HCT116 (cell line): ENCODE measurements around the gene MIDN. TPM values are rescaled to one million over a fixed set of nuclear protein-coding genes. Genes with fewer than 3 reads are reported as not detected.

Experiments
- ATAC-seq: fragments of 200-7000 bp; cut with Tn5 transposase; 2 replicates; pipeline ENCODE4 v1.9.1; 2020; ENCODE audit warnings: mild to moderate bottlenecking, moderate library complexity
- BruUV-seq: library from RNA; stranded (reverse); fragments of 400-500 nt; replicated peaks from 2 replicates; lab custom pipeline; 2021; lab: Mats Ljungman, UMichigan
- CTCF ChIA-PET: fragments of 300-600 bp; sonication (Branson Sonifier 250); formaldehyde crosslinking; loops from one replicate; lab custom pipeline; 2021; ENCODE audit warnings: antibody characterized with exemption; lab: Charles Lee
- POLR2A ChIA-PET: fragments of 300-600, 350-600 bp; sonication (Branson Sonifier 250); formaldehyde crosslinking; loops from one replicate; lab custom pipeline; 2021; ENCODE audit warnings: antibody characterized with exemption; lab: Charles Lee
- RAD21 ChIA-PET, 2 experiments: fragments of 300-600 bp; sonication (Branson Sonifier 250); formaldehyde crosslinking; loops; one replicate each; lab custom pipeline; 2023; ENCODE audit warnings: low total read pairs in 2 of 2; ENCODE audit not compliant: uncharacterized antibody in 2 of 2, unreplicated experiment in 2 of 2, low non-redundant PET in 1 of 2; lab: Charles Lee
- DNase-seq: peaks from one replicate; pipeline ENCODE4 v3.0.0-alpha.2; 2010; ENCODE audit warnings: low read depth, low spot score
- H2AFZ ChIP-seq: fragments of 200-600 bp; shearing (Covaris generic), sonication (generic); 2 replicates; pipeline ENCODE4 v1.6.1; 2017; ENCODE audit warnings: low read depth, mixed run types, mixed read lengths, antibody characterized with exemption, low read length; ENCODE audit not compliant: poor library complexity, severe bottlenecking
- H3K27ac ChIP-seq: 2 replicates; pipeline ENCODE4 v1.5.1; 2012; ENCODE audit warnings: low read depth, low read length
- H3K27me3 ChIP-seq: fragments of 200-600 bp; sonication (generic); 2 replicates; pipeline ENCODE4 v1.6.1; 2016; ENCODE audit warnings: mixed run types, low read length, mixed read lengths; ENCODE audit not compliant: insufficient read depth
- H3K36me3 ChIP-seq, 2 experiments: fragments of 200-500 bp in 1 of 2; fragments of 200-600 bp in 1 of 2; sonication (Bioruptor generic) in 1 of 2; sonication (generic) in 1 of 2; 2 replicates each; pipeline versions ENCODE4 v1.5.1 to v1.6.1; 2014 to 2016; ENCODE audit warnings: low read length in 2 of 2, inconsistent platforms in 1 of 2, mixed read lengths in 1 of 2, mixed run types in 1 of 2; ENCODE audit not compliant: insufficient read depth in 2 of 2, control insufficient read depth in 1 of 2
- H3K4me1 ChIP-seq, 2 experiments: fragments of 200-600 bp in 1 of 2; sonication (generic) in 1 of 2; 2 replicates each; pipeline versions ENCODE4 v1.5.1 to v1.6.1; 2012 to 2017; ENCODE audit warnings: low read length in 2 of 2, inconsistent platforms in 1 of 2, mild to moderate bottlenecking in 1 of 2, mixed read lengths in 1 of 2, mixed run types in 1 of 2, moderate library complexity in 1 of 2; ENCODE audit not compliant: insufficient read depth in 2 of 2, control insufficient read depth in 1 of 2
- H3K4me2 ChIP-seq: fragments of 200-600 bp; sonication (generic); 2 replicates; pipeline ENCODE4 v1.6.1; 2017; ENCODE audit warnings: mixed run types, low read length, mixed read lengths
- H3K4me3 ChIP-seq, 2 experiments: fragments of 200-600 bp in 1 of 2; sonication (generic) in 1 of 2; replicated peaks in 1 of 2; 2 replicates each; pipeline ENCODE4 v1.5.1; 2011 to 2016; ENCODE audit warnings: low read length in 2 of 2, control low read depth in 1 of 2, low read depth in 1 of 2, mild to moderate bottlenecking in 1 of 2, mixed read lengths in 1 of 2, mixed run types in 1 of 2
- H3K79me2 ChIP-seq: fragments of 200-600 bp; sonication (generic); 2 replicates; pipeline ENCODE4 v1.6.1; 2017; ENCODE audit warnings: mild to moderate bottlenecking, mixed run types, low read length, moderate library complexity, mixed read lengths; ENCODE audit not compliant: insufficient read depth
- H3K9ac ChIP-seq: fragments of 200-600 bp; sonication (generic); 2 replicates; pipeline ENCODE4 v1.6.1; 2016; ENCODE audit warnings: low read length, mixed read lengths
- H3K9me2 ChIP-seq: fragments of 200-600 bp; sonication (generic), shearing (Covaris generic); 2 replicates; pipeline ENCODE4 v1.6.1; 2017; ENCODE audit warnings: mixed run types, mild to moderate bottlenecking, moderate library complexity; ENCODE audit not compliant: insufficient read depth
- H3K9me3 ChIP-seq, 2 experiments: fragments of 200-500 bp in 1 of 2; fragments of 200-600 bp in 1 of 2; sonication (Bioruptor generic) in 1 of 2; sonication (generic) in 1 of 2; 2 replicates each; pipeline ENCODE4 v1.6.1; 2014 to 2017; ENCODE audit warnings: low read length in 2 of 2, mixed read lengths in 2 of 2, inconsistent platforms in 1 of 2, low read depth in 1 of 2, mild to moderate bottlenecking in 1 of 2, mixed run types in 1 of 2, moderate library complexity in 1 of 2; ENCODE audit not compliant: control insufficient read depth in 1 of 2, insufficient read depth in 1 of 2
- H4K20me1 ChIP-seq: fragments of 200-600 bp; sonication (generic), shearing (Covaris generic); 2 replicates; pipeline ENCODE4 v1.6.1; 2017; ENCODE audit warnings: mixed run types, mild to moderate bottlenecking, moderate library complexity; ENCODE audit not compliant: insufficient read depth
- CBX3 ChIP-seq: IDR thresholded peaks from 2 replicates; pipeline ENCODE4 v1.6.1; 2012; ENCODE audit warnings: low read depth
- CEBPB ChIP-seq: IDR thresholded peaks from 2 replicates; pipeline ENCODE4 v1.6.1; 2012; ENCODE audit warnings: low read depth
- EGR1 ChIP-seq: IDR thresholded peaks from 2 replicates; pipeline ENCODE4 v1.6.1; 2012; ENCODE audit warnings: low read depth
- ELF1 ChIP-seq: IDR thresholded peaks from 2 replicates; pipeline ENCODE4 v1.6.1; 2012; ENCODE audit warnings: low read depth, borderline replicate concordance
- EZH2 ChIP-seq: fragments of 200-600 bp; sonication (generic); IDR thresholded peaks from 2 replicates; pipeline ENCODE4 v1.6.1; 2017; ENCODE audit warnings: antibody characterized with exemption, mixed run types
- EZH2phosphoT487 ChIP-seq: fragments of 200-600 bp; IDR thresholded peaks from 2 replicates; pipeline ENCODE4 v1.6.1; 2018; ENCODE audit warnings: antibody characterized with exemption, borderline replicate concordance
- JUND ChIP-seq: IDR thresholded peaks from 2 replicates; pipeline ENCODE4 v1.6.1; 2012
- POLR2AphosphoS5 ChIP-seq: IDR thresholded peaks from 2 replicates; pipeline ENCODE4 v1.6.1; 2011; ENCODE audit warnings: mild to moderate bottlenecking, low read depth, low read length, moderate library complexity
- RAD21 ChIP-seq: IDR thresholded peaks from 2 replicates; pipeline ENCODE4 v1.6.1; 2012; ENCODE audit warnings: low read depth, mild to moderate bottlenecking
- SIN3A ChIP-seq: IDR thresholded peaks from 2 replicates; pipeline ENCODE4 v1.6.1; 2012; ENCODE audit warnings: low read depth
- SP1 ChIP-seq: IDR thresholded peaks from 2 replicates; pipeline ENCODE4 v1.6.1; 2012; ENCODE audit warnings: low read depth
- TCF7L2 ChIP-seq: IDR thresholded peaks from 2 replicates; pipeline ENCODE4 v1.7.0; 2011; ENCODE audit warnings: borderline replicate concordance, inconsistent platforms; ENCODE audit not compliant: insufficient read depth, insufficient read length; ENCODE audit errors: extremely low read depth
- YY1 ChIP-seq: IDR thresholded peaks from 2 replicates; pipeline ENCODE4 v1.6.1; 2011; ENCODE audit warnings: low read length, low read depth, moderate library complexity, mild to moderate bottlenecking; ENCODE audit not compliant: insufficient replicate concordance; ENCODE audit errors: extremely low read depth
- ZFX ChIP-seq: fragments of 450-650 bp; IDR thresholded peaks from 2 replicates; pipeline ENCODE4 v1.6.1; 2017
- ZNF274 ChIP-seq: fragments of 200-500 bp; sonication (Bioruptor generic); IDR thresholded peaks from 2 replicates; pipeline ENCODE4 v1.6.1; 2014; ENCODE audit warnings: mild to moderate bottlenecking, low read depth, low read length, inconsistent platforms
- intact Hi-C: fragments of 100-400 bp; cut with micrococcal nuclease; formaldehyde crosslinking; loops from 2 replicates; pipeline ENCODE4 v1.10.0; 2022
- total RNA-seq: library from RNA; stranded (reverse); gene quantifications from one replicate; pipeline ENCODE4 v1.2.1, GENCODE V29; 2021; ENCODE audit not compliant: unreplicated experiment
- TF ChIP-seq, protein P1 (sequence below): IDR thresholded peaks from 2 replicates; pipeline ENCODE4 v1.6.1; 2012; ENCODE audit warnings: low read depth
- TF ChIP-seq, protein P2 (sequence below), 3 experiments: fragments of 200-600 bp in 1 of 3; sonication (generic) in 1 of 3; IDR thresholded peaks in 2 of 3; conservative IDR thresholded peaks in 1 of 3; 2 replicates each; pipeline ENCODE4 v1.5.1; 2012 to 2017; ENCODE audit warnings: low read depth in 2 of 3, low read length in 2 of 3, antibody characterized with exemption in 1 of 3, borderline replicate concordance in 1 of 3, control low read depth in 1 of 3, mild to moderate bottlenecking in 1 of 3, mixed read lengths in 1 of 3, mixed run types in 1 of 3, moderate library complexity in 1 of 3; ENCODE audit not compliant: insufficient read depth in 1 of 3
- TF ChIP-seq, protein P3 (sequence below): IDR thresholded peaks from 2 replicates; pipeline ENCODE4 v1.6.1; 2011; ENCODE audit warnings: mild to moderate bottlenecking, low read length, moderate library complexity; ENCODE audit not compliant: insufficient replicate concordance; ENCODE audit errors: extremely low read depth
- TF ChIP-seq, protein P4 (sequence below): IDR thresholded peaks from 2 replicates; pipeline ENCODE4 v1.6.1; 2012

MIDN gene
- total RNA-seq, 1 experiment from 2014 or later: 146 TPM

DNA sequence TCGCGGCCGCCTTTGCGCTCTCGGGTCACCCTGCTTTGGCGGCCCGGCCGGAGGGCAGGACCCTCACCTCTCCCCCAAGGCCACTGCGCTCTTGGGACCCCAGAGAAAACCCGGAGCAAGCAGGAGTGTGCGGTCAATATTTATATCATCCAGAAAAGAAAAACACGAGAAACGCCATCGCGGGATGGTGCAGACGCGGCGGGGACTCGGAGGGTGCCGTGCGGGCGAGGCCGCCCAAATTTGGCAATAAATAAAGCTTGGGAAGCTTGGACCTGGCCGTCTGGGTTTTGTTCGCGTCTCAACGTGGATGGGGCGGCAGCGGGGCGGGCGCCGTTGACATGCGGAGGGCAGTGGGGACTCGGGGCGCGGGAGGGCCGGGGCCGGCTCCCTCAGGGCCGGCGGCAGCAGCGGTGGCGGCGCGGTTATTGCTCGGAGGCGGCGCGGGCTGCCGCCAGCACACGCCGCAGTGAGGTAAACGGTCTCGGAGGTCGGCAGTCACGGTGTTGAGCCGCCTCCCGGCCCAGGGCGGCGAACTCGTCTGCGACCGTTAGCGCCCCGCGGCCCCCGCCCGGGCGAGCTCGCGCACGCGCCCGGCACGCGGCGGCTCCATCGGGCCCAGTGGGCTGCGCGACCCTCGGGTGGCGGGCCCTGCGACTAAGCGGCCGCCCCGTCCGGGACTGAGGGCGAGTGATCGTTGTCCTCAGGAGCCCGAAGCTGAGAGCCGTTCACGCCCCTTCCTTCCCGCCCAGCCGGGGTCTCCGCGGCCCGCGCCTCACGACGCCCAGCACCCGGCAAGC, 20.0 kb upstream of the MIDN start:
- RAD21 ChIA-PET: no interaction called here
- Histone ChIP-seq H3K4me1 (peaks cover 17 to 40% of the 10 kb centered on the region in 2 experiments), H3K4me2 (peak overlapping the region; percentile 66), H3K9me2 (no peaks in the 10 kb centered on the region), H3K79me2 (no peaks in the 10 kb centered on the region; the same call in 1 of the 2 replicates), H4K20me1 (no peaks in the 10 kb centered on the region), H3K36me3 (peaks cover 0 to 5% of the 10 kb centered on the region in 2 experiments; a peak in 2 of 4 replicates), H3K9ac (peak overlapping the region; percentile 47), H3K27me3 (no peaks in the 10 kb centered on the region), H3K4me3 (no peak overlapping the region), H3K9me3 (no peaks in the 10 kb centered on the region), H3K27ac (peak overlapping the region; percentile 92), H2AFZ (no peak overlapping the region)
- DNase-seq (no peak), ATAC-seq (no peak)
- POLR2A ChIA-PET: interaction anchor here (0.7 to 1.1 kb wide), 2 partner anchors 8 to 41 kb away, joined by 3 to 4 read pairs; partner anchors contain the start of gene CIRBP
- intact Hi-C loops: no loop called here
- BruUV-seq: no TSS peak
- CTCF ChIA-PET: interaction anchor here (0.6 to 1.3 kb wide), 4 partner anchors 9 to 115 kb away, joined by 3 to 5 read pairs (median 3); no protein-coding TSS in a partner anchor
- TF ChIP-seq, protein P1, sequence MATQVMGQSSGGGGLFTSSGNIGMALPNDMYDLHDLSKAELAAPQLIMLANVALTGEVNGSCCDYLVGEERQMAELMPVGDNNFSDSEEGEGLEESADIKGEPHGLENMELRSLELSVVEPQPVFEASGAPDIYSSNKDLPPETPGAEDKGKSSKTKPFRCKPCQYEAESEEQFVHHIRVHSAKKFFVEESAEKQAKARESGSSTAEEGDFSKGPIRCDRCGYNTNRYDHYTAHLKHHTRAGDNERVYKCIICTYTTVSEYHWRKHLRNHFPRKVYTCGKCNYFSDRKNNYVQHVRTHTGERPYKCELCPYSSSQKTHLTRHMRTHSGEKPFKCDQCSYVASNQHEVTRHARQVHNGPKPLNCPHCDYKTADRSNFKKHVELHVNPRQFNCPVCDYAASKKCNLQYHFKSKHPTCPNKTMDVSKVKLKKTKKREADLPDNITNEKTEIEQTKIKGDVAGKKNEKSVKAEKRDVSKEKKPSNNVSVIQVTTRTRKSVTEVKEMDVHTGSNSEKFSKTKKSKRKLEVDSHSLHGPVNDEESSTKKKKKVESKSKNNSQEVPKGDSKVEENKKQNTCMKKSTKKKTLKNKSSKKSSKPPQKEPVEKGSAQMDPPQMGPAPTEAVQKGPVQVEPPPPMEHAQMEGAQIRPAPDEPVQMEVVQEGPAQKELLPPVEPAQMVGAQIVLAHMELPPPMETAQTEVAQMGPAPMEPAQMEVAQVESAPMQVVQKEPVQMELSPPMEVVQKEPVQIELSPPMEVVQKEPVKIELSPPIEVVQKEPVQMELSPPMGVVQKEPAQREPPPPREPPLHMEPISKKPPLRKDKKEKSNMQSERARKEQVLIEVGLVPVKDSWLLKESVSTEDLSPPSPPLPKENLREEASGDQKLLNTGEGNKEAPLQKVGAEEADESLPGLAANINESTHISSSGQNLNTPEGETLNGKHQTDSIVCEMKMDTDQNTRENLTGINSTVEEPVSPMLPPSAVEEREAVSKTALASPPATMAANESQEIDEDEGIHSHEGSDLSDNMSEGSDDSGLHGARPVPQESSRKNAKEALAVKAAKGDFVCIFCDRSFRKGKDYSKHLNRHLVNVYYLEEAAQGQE: no peak
- TF ChIP-seq CBX3: no peak
- TF ChIP-seq ELF1: no peak
- no peak for TF ChIP-seq EZH2phosphoT487
- no peak for TF ChIP-seq ZNF274
- TF ChIP-seq YY1: no peak
- no peak for TF ChIP-seq ZFX
- TF ChIP-seq CEBPB: no peak
- no peak for TF ChIP-seq POLR2AphosphoS5
- no peak for TF ChIP-seq TCF7L2
- TF ChIP-seq, protein P2, sequence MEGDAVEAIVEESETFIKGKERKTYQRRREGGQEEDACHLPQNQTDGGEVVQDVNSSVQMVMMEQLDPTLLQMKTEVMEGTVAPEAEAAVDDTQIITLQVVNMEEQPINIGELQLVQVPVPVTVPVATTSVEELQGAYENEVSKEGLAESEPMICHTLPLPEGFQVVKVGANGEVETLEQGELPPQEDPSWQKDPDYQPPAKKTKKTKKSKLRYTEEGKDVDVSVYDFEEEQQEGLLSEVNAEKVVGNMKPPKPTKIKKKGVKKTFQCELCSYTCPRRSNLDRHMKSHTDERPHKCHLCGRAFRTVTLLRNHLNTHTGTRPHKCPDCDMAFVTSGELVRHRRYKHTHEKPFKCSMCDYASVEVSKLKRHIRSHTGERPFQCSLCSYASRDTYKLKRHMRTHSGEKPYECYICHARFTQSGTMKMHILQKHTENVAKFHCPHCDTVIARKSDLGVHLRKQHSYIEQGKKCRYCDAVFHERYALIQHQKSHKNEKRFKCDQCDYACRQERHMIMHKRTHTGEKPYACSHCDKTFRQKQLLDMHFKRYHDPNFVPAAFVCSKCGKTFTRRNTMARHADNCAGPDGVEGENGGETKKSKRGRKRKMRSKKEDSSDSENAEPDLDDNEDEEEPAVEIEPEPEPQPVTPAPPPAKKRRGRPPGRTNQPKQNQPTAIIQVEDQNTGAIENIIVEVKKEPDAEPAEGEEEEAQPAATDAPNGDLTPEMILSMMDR (IDR thresholded peaks at IDR 0.05 in 2 of 3, conservative IDR thresholded peaks at IDR 0.05 in 1 of 3; ENCODE audit: borderline replicate concordance in 1 of 3, insufficient read depth in 1 of 3, low read depth in 2 of 3, low read length in 2 of 3): no peak
- TF ChIP-seq SP1: no peak
- no peak for TF ChIP-seq EGR1
- TF ChIP-seq, protein P3, sequence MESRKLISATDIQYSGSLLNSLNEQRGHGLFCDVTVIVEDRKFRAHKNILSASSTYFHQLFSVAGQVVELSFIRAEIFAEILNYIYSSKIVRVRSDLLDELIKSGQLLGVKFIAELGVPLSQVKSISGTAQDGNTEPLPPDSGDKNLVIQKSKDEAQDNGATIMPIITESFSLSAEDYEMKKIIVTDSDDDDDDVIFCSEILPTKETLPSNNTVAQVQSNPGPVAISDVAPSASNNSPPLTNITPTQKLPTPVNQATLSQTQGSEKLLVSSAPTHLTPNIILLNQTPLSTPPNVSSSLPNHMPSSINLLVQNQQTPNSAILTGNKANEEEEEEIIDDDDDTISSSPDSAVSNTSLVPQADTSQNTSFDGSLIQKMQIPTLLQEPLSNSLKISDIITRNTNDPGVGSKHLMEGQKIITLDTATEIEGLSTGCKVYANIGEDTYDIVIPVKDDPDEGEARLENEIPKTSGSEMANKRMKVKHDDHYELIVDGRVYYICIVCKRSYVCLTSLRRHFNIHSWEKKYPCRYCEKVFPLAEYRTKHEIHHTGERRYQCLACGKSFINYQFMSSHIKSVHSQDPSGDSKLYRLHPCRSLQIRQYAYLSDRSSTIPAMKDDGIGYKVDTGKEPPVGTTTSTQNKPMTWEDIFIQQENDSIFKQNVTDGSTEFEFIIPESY: no peak
- no peak for TF ChIP-seq EZH2
- TF ChIP-seq, protein P4, sequence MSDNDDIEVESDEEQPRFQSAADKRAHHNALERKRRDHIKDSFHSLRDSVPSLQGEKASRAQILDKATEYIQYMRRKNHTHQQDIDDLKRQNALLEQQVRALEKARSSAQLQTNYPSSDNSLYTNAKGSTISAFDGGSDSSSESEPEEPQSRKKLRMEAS: no peak
- TF ChIP-seq JUND: no peak
- TF ChIP-seq RAD21: no peak
- TF ChIP-seq SIN3A: no peak
